RWPE2 (cell line): ENCODE results near the gene CKMT2.

Experiments used
- ATAC-seq: fragments of 200-7000 bp; cut with Tn5 transposase; 3 replicates; pipeline ENCODE4 v1.9.1; 2021; ENCODE audit warnings: low read depth
- DNase-seq: peaks from one replicate; pipeline ENCODE4 v3.0.0-alpha.2; 2020; ENCODE audit warnings: low spot score
- H3K27ac ChIP-seq: fragments of 450-650 bp; 2 replicates; pipeline ENCODE4 v1.5.1; 2017; ENCODE audit warnings: mild to moderate bottlenecking; ENCODE audit not compliant: poor library complexity, severe bottlenecking
- H3K27me3 ChIP-seq: fragments of 250-450 bp; sonication (Bioruptor Pico); 2 replicates; pipeline ENCODE4 v1.5.1; 2021; ENCODE audit warnings: mild to moderate bottlenecking, moderate library complexity; ENCODE audit not compliant: insufficient read depth, poor library complexity, severe bottlenecking
- H3K36me3 ChIP-seq: fragments of 250-450 bp; sonication (Bioruptor Pico); 2 replicates; pipeline ENCODE4 v1.5.1; 2020; ENCODE audit warnings: low read depth, mild to moderate bottlenecking, moderate library complexity
- H3K4me1 ChIP-seq: fragments of 250-450 bp; sonication (Bioruptor Pico); 2 replicates; pipeline ENCODE4 v1.5.1; 2021; ENCODE audit warnings: mild to moderate bottlenecking, moderate library complexity; ENCODE audit not compliant: insufficient read depth, poor library complexity, severe bottlenecking
- H3K4me3 ChIP-seq: fragments of 250-450 bp; sonication (Bioruptor Pico); 2 replicates; pipeline ENCODE4 v1.5.1; 2021; ENCODE audit warnings: mild to moderate bottlenecking, moderate library complexity; ENCODE audit not compliant: severe bottlenecking
- H3K9me3 ChIP-seq: fragments of 250-450 bp; sonication (Bioruptor Pico); 2 replicates; pipeline ENCODE4 v1.5.1; 2021; ENCODE audit warnings: mild to moderate bottlenecking, moderate library complexity; ENCODE audit not compliant: severe bottlenecking
- CTCF ChIP-seq: fragments of 450-650 bp; IDR thresholded peaks from one replicate; pipeline ENCODE4 v1.5.1; 2017; ENCODE audit warnings: mild to moderate bottlenecking, moderate library complexity; ENCODE audit not compliant: poor library complexity, severe bottlenecking

CKMT2 gene

GRCh38 chr5:81305785-81306184, 72.7 kb downstream of the CKMT2 start:
- no peak for DNase-seq
- Histone ChIP-seq H3K36me3 (peaks cover 58% of the 10 kb centered on the region), H3K27ac (no peak overlapping the region), H3K9me3 (no peaks in the 10 kb centered on the region), H3K4me3 (no peak overlapping the region), H3K27me3 (no peaks in the 10 kb centered on the region), H3K4me1 (peaks cover 14% of the 10 kb centered on the region)
- TF ChIP-seq CTCF = no peak
- ATAC-seq = no peak

DNA sequence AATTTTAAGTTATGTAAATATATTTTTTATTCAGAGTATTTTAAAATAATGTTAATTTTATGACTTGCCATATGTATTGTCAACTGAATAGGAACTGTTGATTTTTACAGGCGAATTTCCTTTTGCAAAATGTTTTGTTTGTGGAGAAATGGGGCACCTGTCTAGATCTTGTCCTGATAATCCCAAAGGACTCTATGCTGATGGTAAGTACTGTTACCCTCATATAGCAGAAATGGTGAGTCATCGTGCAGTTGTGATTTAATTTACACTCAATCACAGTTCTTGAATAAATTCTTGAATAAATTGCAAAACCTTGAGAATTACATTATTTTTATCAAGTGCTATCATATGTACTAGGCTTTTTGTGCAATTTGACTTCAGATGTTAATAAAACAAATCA, 75.7 kb downstream of the CKMT2 start:
- no peaks in the 10 kb centered on the region for H3K9me3 ChIP-seq
- H3K4me1 ChIP-seq = peaks cover 2% of the 10 kb centered on the region
- no peak for ATAC-seq
- H3K36me3 ChIP-seq = peaks cover 88% of the 10 kb centered on the region
- H3K27me3 ChIP-seq = no peaks in the 10 kb centered on the region
- H3K27ac ChIP-seq = no peak overlapping the region
- no peak overlapping the region for H3K4me3 ChIP-seq
- TF ChIP-seq CTCF = no peak
- no peak for DNase-seq

DNA sequence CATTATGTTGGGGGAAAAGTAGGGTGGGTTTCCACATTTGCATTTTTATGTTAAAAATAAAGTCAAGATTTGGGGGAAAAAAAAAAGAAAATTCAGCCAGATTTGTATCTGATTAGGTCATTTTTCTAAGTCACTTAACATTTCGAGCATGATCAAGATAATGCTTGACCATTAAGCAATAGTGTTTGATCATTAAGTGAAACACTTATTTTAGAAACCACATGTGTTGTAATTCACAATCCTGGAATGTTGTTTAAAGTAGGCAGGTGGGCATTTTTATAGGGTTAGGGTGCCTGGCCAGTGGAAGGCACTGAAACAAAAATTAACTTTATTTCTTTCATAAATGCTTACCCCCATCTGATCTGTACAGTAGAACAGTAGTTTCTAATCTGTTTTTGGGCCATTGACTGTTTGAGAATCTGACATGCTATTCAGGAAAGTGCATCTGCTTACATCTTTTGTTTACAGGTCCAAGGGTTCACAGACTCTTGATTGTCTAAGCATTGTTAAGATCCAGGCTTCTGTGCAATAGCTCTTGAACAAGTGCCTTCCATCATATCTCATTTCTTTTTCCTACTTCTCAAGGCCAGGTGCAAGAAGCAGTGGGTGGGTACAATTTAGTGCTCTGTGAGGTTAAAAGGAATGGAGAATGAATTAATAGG, 77.4 kb downstream of the CKMT2 start:
- no peak for TF ChIP-seq CTCF
- no peak overlapping the region for H3K27ac ChIP-seq
- no peak for ATAC-seq
- no peak for DNase-seq
- no peaks in the 10 kb centered on the region for H3K9me3 ChIP-seq
- no peaks in the 10 kb centered on the region for H3K27me3 ChIP-seq
- no peak overlapping the region for H3K4me3 ChIP-seq
- H3K36me3 ChIP-seq = peaks cover 74% of the 10 kb centered on the region
- no peaks in the 10 kb centered on the region for H3K4me1 ChIP-seq

- Histone ChIP-seq H3K9me3 (no peaks in the 10 kb centered on the region), H3K36me3 (peaks cover 53% of the 10 kb centered on the region), H3K27ac (no peak overlapping the region), H3K27me3 (no peaks in the 10 kb centered on the region), H3K4me3 (no peak overlapping the region), H3K4me1 (no peaks in the 10 kb centered on the region)
- ATAC-seq (no peak), DNase-seq (no peak)
- TF ChIP-seq CTCF = no peak
These were observed 80.2 kb downstream of the CKMT2 start for GRCh38 chr5:81313278-81313677.

GRCh38 chr5:81313686-81314085, 80.6 kb downstream of the CKMT2 start:
- no peak for TF ChIP-seq CTCF
- Histone ChIP-seq H3K4me1 (no peaks in the 10 kb centered on the region), H3K4me3 (no peak overlapping the region), H3K27ac (no peak overlapping the region), H3K36me3 (peaks cover 50% of the 10 kb centered on the region), H3K9me3 (no peaks in the 10 kb centered on the region), H3K27me3 (no peaks in the 10 kb centered on the region)
- DNase-seq (no peak), ATAC-seq (no peak)
